Hematopoietic multipotent progenitor cell treated with erythropoietin and hydrocortisone succinate and interleukin-3 and kit ligand, for 17 days (in vitro differentiated cells): Measurements from ENCODE around the gene PTPRM.
"Not testable (repeated sequence)": the region's sequence is repeated elsewhere in the genome, so short reads cannot be mapped to it uniquely, and the experiment has no call there.

Experiments
- DNase-seq: peaks from one replicate; pipeline ENCODE4 v3.0.0-alpha.2; 2015; ENCODE audit warnings: low spot score

PTPRM gene

GRCh38 chr18:7727361-7728076 is 160.4 kb downstream of the PTPRM start:
- no peak for DNase-seq

GRCh38 chr18:7728297-7728696 is 161.2 kb downstream of the PTPRM start:
- no peak for DNase-seq

- DNase-seq, result no peak
Measured at GRCh38 chr18:7729868-7730267, 162.8 kb downstream of the PTPRM start.

GRCh38 chr18:7730682-7731081 is 163.6 kb downstream of the PTPRM start:
- no peak for DNase-seq

- no peak for DNase-seq
Measured at GRCh38 chr18:7733642-7734041, 166.5 kb downstream of the PTPRM start.

- no peak for DNase-seq
Measured at GRCh38 chr18:7735196-7735595, 168.1 kb downstream of the PTPRM start.

GRCh38 chr18:7735626-7736175 is 168.6 kb downstream of the PTPRM start:
- no peak for DNase-seq

GRCh38 chr18:7736526-7736925 is 169.4 kb downstream of the PTPRM start:
- not testable (repeated sequence) for DNase-seq

GRCh38 chr18:7737550-7737949 is 170.4 kb downstream of the PTPRM start:
- no peak for DNase-seq

GRCh38 chr18:7740821-7741220 is 173.7 kb downstream of the PTPRM start:
- DNase-seq, result no peak

GRCh38 chr18:7741640-7742039 is 174.5 kb downstream of the PTPRM start:
- no peak for DNase-seq

GRCh38 chr18:7742224-7742623 is 175.1 kb downstream of the PTPRM start:
- DNase-seq, result no peak

GRCh38 chr18:7743256-7743655 is 176.1 kb downstream of the PTPRM start:
- no peak for DNase-seq

- DNase-seq, result no peak
Measured at GRCh38 chr18:7746106-7746505, 179.0 kb downstream of the PTPRM start.

GRCh38 chr18:7748251-7749007 is 181.3 kb downstream of the PTPRM start:
- DNase-seq, result no peak

GRCh38 chr18:7749008-7749405 is 181.9 kb downstream of the PTPRM start:
- DNase-seq, result no peak

GRCh38 chr18:7749510-7749981 is 182.4 kb downstream of the PTPRM start:
- no peak for DNase-seq

GRCh38 chr18:7750095-7750663 is 183.1 kb downstream of the PTPRM start:
- no peak for DNase-seq

GRCh38 chr18:7750966-7751365 is 183.8 kb downstream of the PTPRM start:
- no peak for DNase-seq

- DNase-seq, result no peak
Measured at GRCh38 chr18:7754258-7754657, 187.1 kb downstream of the PTPRM start.

- DNase-seq, result no peak
Measured at GRCh38 chr18:7754725-7755181, 187.6 kb downstream of the PTPRM start.

GRCh38 chr18:7755753-7756475 is 188.8 kb downstream of the PTPRM start:
- DNase-seq, result no peak
